GM10266 (cell line): ENCODE measurements around the gene MEMO1.
"Not testable (repeated sequence)": the region's sequence is repeated elsewhere in the genome, so short reads cannot be mapped to it uniquely, and the experiment has no call there.

Source experiments
- DNase-seq: peaks from one replicate; pipeline ENCODE4 v3.0.0; 2012; ENCODE audit errors: extremely low spot score
- TF ChIP-seq, protein P1 (sequence below): IDR thresholded peaks from 2 replicates; pipeline ENCODE4 v1.5.1; 2012; ENCODE audit warnings: mild to moderate bottlenecking, low read depth; ENCODE audit not compliant: control insufficient read depth, insufficient read depth; ENCODE audit errors: missing control alignments

The MEMO1 gene

DNA sequence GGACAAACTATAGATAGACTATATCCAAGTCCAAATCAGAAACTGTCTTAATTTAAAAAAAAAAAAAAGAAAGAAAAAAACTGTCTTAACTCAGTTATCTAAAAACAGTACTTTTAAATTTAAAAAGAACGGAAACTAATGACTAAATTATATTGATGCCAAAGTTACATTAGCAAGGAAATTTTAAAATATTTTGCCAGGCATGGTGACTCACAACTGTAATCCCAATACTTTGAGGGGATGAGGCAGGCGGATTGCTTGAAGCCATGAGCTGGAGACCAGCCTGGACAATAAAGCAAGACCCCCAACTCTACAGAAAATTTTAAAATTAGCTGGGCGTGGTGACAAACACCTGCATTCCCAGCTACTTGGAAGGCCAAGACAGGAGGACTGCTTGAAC is 30.9 kb downstream of the MEMO1 start:
- DNase-seq: no peak
- TF ChIP-seq, protein P1, sequence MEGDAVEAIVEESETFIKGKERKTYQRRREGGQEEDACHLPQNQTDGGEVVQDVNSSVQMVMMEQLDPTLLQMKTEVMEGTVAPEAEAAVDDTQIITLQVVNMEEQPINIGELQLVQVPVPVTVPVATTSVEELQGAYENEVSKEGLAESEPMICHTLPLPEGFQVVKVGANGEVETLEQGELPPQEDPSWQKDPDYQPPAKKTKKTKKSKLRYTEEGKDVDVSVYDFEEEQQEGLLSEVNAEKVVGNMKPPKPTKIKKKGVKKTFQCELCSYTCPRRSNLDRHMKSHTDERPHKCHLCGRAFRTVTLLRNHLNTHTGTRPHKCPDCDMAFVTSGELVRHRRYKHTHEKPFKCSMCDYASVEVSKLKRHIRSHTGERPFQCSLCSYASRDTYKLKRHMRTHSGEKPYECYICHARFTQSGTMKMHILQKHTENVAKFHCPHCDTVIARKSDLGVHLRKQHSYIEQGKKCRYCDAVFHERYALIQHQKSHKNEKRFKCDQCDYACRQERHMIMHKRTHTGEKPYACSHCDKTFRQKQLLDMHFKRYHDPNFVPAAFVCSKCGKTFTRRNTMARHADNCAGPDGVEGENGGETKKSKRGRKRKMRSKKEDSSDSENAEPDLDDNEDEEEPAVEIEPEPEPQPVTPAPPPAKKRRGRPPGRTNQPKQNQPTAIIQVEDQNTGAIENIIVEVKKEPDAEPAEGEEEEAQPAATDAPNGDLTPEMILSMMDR: no peak

DNA sequence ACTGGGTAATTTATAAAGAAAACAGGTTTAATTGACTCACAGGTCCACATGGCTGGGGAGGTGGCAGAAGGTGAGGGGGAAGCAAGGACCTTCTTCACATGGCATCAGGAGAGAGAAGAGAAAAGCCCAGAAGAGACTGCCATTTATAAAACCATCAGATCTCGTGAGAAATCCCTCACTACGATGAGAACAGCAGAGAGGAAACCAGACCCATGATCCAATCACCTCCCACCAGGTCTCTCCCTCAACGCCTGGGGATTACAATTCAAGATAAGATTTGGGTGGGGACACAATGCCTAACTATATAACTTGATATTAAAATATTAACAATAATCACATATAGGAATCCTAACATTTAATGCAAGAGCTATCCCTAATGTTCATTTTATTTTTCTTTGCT is 31.8 kb downstream of the MEMO1 start:
- no peak for DNase-seq
- TF ChIP-seq, protein P1: no peak

DNA sequence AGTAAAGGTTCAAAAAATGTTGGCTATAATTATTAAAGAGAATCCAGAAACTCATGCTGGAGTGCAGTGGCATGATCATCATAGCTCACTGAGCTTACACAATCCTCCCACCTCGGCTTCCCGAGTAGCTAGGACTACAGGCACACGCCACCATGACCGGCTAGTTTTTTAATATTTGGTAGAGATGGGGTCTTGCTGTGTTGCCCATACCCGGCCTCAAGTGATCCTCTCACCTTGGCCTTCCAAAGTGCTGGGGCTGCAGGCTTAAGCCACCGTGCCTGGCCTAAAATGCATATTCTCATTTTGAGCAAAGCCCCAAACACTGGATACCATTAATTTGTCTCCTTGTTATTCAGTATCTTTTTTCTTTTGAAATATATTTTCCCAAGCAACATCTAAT is 32.4 kb downstream of the MEMO1 start:
- DNase-seq: no peak
- TF ChIP-seq, protein P1: no peak

DNA sequence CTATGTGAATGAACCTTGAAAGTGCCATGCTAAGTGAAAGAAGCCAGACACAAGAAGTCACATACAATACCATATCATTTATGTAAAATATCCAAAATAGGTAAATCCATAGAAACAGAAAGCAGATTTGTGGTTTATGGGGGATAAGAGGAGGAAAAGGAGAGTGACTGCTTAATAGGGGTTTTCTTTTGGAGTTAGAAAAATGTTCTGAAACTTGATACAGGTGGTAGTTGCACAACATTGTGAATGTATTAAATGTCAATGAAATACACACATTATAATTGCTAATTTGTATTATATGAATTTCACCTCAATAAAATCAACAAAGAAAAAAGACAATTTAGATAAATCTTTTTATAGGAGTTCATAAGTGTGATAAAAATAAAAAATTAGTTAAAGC is 37.1 kb downstream of the MEMO1 start:
- TF ChIP-seq, protein P1: no peak
- no peak for DNase-seq

DNA sequence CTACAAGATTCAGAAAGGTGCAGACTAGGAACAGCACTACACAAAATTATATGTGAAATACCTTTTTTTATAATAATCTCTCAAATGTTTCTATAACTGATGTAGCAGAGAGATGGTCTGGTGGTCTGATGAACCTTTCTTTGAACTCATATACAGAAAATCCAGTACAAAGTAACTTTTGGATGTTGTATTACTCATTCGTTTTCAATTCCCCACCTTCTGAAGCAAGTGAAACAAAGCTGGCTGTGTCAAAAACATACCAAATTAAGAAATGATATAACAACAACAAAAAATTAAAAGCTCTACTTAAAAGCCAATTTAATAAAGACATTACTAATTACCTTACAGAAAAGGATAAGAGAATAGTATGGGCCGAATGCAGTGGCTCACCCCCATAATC is 38.7 kb downstream of the MEMO1 start:
- DNase-seq: no peak
- TF ChIP-seq, protein P1: no peak

DNA sequence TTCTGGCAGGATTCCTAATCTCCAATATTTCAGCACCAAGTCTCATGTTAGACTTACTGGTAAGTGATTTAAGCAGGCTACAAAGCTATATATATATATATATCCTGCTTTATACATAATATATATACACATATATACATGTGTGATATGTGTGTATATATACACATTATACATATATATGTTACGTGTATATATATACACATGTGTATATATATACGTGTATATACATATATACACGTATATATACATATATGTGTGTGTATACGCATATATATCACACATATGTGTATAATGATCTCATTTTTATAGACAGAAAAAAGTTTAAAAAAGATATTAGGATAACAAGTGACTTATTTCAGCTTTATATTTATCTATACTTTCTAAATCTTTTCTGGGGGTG is 41.6 kb downstream of the MEMO1 start:
- DNase-seq: no peak
- TF ChIP-seq, protein P1: no peak

DNA sequence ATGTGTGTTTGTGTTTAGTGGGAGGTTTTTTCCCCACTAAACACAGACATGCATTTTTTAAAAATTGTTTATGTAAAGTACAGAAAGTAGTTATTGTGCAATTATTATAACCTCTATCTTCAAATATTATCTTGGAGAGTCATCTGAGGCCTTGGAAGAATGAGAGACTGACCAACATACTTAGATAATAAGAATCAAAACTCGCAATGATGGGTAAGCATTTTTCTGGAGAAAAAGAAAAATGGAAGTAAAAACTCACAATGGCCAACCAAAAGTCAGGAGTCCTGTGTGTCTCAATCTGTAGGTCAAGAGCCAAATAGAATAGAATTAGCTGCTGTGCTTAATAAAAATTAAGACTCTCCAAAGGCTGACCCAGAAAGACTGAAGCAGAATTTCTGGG is 43.0 kb downstream of the MEMO1 start:
- DNase-seq: no peak
- TF ChIP-seq, protein P1: no peak

DNA sequence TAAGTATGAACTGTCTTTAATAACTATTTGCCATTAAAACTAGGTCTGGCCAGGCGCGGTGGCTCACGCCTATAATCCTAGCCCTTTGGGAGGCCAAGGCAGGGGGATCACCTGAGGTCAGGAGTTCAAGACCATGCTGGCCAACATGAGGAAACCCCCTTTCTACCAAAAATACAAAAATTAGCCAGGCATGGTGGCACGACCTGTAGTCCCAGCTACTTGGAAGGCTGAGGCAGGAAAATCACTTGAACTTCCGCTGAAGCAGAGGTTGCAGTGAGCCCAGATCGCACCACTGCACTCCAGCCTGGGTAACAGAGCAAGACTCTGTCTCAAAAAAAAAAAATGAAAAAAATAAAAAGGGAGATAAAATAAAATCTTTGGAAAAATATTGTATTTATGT is 44.4 kb downstream of the MEMO1 start:
- DNase-seq: not testable (repeated sequence)
